GM21423 (cell line): ENCODE measurements around the gene PLSCR1.

Source experiments
- ATAC-seq: cut with Tn5 transposase; IDR thresholded peaks from one replicate; pipeline ENCODE4 v1.9.1; 2021; ENCODE audit warnings: mild to moderate bottlenecking, moderate library complexity; ENCODE audit not compliant: unreplicated experiment

PLSCR1 gene

DNA sequence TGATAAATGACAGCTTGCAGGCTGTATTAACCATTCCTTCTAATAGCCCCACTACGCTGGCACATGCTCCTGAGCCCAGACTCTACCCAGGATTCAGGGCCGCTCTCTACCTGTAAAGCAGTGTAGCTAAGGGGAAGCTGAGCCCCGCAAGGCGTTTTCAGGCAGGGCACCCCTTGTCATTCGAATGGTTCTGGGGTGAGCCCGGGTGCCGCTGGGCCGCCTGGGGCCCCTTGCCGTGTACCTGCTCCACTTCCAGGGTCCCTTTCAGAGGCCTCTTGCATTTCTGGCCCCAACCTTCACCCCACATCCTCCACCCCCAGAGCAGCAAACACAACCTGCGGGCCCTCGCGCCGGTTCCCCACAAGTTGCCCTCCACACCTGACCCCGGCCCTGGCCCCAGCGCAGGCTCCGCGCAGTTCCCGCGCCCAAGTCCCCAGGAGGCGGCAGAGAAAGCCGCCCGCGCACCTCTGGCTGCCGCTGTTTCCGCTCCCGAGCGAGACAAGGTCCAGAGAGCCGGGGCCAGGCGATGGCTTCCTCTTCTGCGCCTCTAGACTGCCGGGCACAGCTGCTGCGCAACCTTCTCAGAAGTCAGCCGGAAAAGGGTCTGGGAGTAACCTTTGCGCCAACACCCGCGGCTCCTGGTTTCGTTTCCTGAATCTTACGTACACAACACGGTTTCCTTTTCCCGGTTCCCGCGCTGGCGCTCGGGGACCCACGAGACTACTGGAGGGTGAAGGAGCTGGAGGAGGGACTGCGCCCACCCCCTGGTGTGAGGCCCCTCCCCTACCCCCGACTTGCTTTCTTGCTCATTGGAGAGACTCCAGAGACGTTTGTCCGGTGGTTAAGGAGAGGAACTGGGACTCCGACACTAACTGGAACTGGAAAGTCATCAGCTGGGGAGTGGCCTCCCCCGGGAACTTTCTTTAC, at the start of gene PLSCR1:
Gene PLSCR1 (minus strand): TSS at position 606 of the 927 bp plus-strand sequence. CDS start 8,055 bp downstream, outside the sequence.
- peak; percentile 84 for ATAC-seq

- ATAC-seq: no peak
Measured at GRCh38 chr3:146593776-146594175, 49.4 kb upstream of the PLSCR1 start.

DNA sequence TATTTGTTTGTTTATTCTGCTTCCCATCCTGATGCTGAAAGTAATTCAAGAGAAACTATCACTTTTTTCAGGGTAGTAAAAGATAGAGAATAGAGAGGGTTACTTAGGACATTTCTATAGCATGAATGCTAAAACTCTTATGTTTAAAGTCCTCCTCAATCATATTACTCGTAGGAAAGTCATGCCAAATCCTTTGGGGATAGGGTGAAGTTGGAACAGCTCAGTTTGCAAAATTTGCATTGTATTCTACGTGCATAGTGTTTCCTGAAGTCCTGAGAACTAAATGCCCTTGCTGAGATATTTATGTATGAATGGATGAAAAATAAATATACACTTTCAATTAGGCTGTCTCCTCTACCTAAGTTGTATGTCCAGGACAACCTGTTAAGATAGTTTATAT, 46.1 kb upstream of the PLSCR1 start:
- ATAC-seq: no peak

DNA sequence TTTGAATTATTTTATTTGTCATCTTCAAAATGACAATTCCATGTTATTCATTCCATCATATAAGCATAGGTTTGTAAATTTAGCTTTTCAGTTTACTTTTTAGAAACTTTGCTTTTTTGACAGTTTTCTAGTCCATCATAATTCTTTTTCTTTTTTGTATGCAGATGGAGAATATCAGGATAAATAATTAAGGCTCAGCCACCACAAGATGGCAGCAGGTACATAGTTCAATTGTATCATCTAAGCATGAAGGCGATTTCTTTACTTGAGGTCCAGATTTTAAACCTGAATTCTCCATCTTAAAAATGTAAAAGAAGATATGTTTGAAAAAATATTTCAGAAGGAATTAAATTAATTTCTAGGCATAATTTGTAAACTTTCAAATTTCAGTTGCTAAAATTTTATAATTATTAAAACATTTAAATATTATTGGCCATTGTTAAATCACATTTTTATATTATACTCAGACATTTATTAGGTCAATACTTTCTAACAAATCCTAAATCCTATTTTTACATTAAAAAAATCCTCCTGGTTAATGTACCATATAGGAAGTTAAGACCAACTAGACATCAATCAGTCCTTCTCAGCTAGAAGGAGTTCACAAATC, 45.6 kb upstream of the PLSCR1 start:
- ATAC-seq: no peak

- no peak for ATAC-seq
Measured at GRCh38 chr3:146585156-146585555, 40.7 kb upstream of the PLSCR1 start.

DNA sequence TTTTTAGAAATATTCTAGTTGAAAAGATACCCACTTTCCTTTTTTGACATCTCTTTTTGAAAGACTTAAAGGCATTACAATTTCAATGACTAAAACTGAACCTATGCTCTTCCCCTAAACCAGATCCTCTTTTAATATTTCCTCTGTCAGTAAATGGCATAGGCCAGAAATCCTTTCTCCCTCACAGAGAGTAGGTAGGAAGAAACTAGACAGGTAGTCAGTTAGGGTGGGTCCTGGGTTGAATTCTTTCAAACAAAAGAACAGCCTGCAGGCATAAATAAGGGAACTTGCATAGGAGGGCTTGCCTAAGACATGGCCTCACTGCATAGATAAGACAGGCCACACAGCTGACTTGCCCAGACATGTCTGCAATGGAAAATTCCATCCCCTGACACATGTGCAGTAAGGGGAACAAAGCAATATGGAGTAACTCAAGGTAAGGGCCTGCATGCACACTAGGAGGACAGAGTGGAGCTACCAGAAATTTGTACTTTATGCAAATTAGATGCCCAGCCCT, 37.6 kb upstream of the PLSCR1 start:
- ATAC-seq: no peak

GRCh38 chr3:146581080-146581601, 36.7 kb upstream of the PLSCR1 start:
- no peak for ATAC-seq

DNA sequence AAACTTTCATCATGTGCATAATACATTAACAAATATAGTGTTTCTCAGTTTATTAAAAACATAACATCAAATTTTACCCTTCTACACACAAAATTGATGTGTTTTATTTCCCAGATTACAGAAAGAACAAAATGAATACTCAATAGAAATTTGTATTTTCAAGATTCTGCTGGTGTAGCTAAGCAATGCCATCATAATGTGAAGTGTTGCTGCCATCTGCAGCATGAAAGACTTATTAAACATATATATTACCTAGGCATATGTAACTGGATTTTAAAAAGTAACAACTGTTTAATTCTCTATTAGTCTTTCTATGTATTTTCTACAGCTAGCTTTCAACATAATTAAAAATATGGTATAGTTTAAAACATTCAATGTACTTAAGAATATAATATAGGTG, 33.3 kb upstream of the PLSCR1 start:
- peak; percentile 67 for ATAC-seq

- ATAC-seq: no peak
Measured at GRCh38 chr3:146575636-146576035, 31.2 kb upstream of the PLSCR1 start.

DNA sequence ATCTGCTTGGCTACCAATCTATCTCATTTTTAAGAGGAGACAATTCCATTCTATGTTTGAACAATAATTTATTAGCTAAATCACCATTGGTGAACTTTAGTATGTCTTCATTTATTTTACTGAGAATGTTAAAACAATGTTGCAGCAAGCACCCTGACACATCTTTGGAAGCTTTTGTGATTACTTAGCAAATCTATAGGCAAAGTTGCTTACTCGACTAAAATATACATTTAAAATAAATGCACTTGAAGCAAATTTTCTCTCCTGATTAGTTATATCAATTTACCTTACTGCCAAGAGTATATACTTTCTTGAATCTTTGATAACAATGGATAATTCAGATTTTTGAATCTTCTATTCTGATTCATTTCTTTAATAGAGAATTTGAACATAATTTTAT, 29.8 kb upstream of the PLSCR1 start:
- ATAC-seq: no peak

- ATAC-seq: no peak
Measured at GRCh38 chr3:146569314-146569713, 24.9 kb upstream of the PLSCR1 start.

- no peak for ATAC-seq
Measured at GRCh38 chr3:146566138-146566537, 21.7 kb upstream of the PLSCR1 start.

- ATAC-seq: no peak
Measured at GRCh38 chr3:146561879-146562278, 17.5 kb upstream of the PLSCR1 start.

DNA sequence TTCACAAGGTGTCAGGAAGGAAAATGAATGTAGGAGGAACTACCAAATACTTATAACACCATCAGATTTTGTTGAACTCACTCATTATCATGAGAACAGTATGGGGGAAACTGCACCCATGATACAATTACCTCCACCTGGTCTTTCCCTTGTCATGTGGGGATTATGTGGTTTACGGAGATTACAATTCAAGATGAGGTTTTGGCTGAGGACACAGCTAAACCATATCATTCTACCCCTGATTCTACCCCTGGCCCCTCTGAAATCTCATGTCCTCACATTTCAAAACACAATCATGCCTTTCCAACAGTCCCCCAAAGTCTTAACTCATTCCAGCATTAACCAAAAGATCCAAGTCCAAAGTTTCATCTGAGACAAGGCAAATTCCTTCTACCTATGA, 17.1 kb upstream of the PLSCR1 start:
- no peak for ATAC-seq

DNA sequence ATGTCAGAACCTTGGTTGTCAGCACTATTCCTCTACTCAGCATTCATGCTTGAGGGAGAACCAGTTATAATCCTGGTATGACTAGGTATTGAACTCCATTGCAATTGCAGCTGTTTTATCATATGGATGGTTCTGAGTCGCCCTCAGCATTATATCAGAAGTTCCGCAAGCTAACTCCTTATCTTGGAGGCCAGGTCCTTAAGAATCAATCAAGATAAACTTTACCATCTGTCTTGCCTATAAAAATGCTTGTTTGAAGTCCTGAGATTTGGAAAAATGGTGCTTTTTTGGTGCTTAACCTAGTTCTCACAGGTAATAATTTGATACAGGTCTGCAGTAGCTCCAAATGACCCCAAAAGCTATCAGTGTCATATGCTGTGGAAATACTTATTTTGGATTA, 16.3 kb upstream of the PLSCR1 start:
- ATAC-seq: no peak

DNA sequence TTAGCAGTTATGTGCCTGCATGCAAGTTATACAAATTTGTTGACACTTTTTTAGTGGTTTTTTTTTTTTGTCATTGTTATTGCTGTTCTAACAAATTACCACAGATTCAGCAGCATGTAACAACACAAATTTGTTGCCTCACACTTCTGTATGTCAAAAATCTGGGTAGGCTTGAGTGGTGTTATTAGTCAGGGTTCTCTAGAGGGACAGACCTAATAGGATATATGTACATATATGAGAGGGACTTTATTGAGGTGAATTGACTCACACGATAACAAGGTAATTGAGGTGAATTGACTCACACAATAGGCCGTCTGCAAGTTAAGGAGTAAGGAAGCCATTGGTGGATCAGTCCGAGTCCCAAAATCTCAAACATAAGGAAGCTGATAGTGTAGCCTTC, 15.0 kb upstream of the PLSCR1 start:
- ATAC-seq: no peak

DNA sequence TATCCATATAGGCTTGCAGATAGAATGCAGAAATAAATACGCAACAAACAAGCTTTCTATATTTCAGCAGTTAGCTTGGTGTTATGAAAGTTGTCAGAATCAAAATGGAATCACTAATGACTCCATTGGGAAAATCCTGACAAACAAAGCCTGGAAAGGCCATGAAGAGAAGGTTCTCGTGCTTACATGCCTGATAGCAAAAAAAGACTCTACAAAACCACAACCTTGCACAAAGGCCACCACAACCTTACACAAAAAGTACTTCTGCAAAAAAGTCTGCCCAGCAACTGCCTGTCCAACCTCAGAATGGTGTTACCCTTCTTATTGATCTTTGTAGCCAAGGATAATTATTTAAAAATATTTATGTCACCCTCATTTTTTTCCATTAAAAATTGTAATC, 14.4 kb upstream of the PLSCR1 start:
- no peak for ATAC-seq

DNA sequence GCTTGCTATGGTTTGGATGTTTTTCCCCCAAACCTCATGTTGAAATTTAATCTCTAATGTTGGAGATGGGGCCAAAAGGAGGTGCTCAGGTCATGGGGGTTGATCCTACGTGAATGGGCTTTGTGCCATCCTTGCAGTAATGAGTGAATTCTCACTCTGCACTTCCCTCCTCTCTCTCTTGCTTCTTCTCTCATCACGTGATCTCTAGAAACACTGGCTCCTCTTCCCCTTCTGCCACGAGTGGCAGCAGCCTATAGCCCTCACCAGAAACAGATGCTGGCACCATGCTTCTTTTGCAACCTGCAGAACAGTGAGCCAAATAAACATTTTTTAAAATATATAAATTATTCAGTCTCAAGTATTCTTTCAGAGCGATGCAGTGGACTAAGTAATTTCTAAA, 13.3 kb upstream of the PLSCR1 start:
- no peak for ATAC-seq

GRCh38 chr3:146555311-146555710, 10.9 kb upstream of the PLSCR1 start:
- ATAC-seq: no peak

DNA sequence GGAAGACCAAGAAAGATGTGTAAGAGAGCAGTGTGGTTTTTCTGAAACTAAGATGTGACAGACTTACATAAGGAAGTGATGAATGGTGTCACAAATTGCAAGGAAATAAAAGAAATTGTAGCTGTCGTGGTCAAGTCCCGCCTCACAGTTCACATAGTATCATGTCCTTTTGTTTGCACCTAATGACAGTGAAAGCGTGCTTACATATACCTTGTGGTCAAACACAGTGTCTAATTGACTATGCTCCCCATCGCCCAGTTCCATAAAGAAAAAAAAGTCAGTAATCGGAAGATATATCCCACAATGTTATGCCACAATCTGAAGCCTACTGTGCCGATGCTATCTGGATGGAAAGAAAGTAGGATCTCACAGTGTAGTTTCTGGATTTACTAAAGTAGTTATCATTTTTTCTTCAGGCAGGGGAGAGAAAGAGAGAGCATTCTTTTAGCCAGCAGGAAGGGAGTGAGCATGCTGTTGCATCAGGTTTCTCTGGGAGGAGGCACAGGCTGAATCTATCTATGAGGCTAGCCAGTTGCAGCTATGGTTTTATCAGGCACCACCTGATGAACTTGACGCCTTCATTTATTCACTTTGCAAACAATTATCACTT, 9.8 kb upstream of the PLSCR1 start:
- ATAC-seq: no peak

- peak; percentile 87 for ATAC-seq
Measured at GRCh38 chr3:146550743-146551510, 6.5 kb upstream of the PLSCR1 start.
